ENCODE data around the gene ABCG5. TPM values are rescaled to one million over a fixed set of nuclear protein-coding genes. Genes with fewer than 3 reads are reported as not detected.

The ABCG5 gene
- total RNA-seq, 4 donors from 2014 or later = 1.7 to 9.3 (median 5.3) TPM

GRCh38 chr2:43778233-43778632 is 60.4 kb downstream of the ABCG5 start:
- H3K4me1 ChIP-seq = peaks cover 0 to 6% (median 0%) of the 10 kb centered on the region in 4 donors
- no peak for TF ChIP-seq CTCF (IDR thresholded peaks at IDR 0.05)
- TF ChIP-seq POLR2A (IDR thresholded peaks at IDR 0.05) = no peak
- no peaks in the 10 kb centered on the region for H3K27me3 ChIP-seq
- peaks cover 0 to 4% (median 0%) of the 10 kb centered on the region in 3 donors for H3K36me3 ChIP-seq
- DNase-seq = no peak
- no peak overlapping the region for H3K27ac ChIP-seq
- no peak overlapping the region for H3K4me3 ChIP-seq
- H3K9me3 ChIP-seq = no peaks in the 10 kb centered on the region

- Histone ChIP-seq H3K4me3 (no peak overlapping the region), H3K27ac (no peak overlapping the region), H3K27me3 (no peaks in the 10 kb centered on the region), H3K36me3 (peaks cover 0 to 4% (median 0%) of the 10 kb centered on the region in 3 donors), H3K9me3 (no peaks in the 10 kb centered on the region), H3K4me1 (peaks cover 0 to 6% (median 0%) of the 10 kb centered on the region in 4 donors)
- TF ChIP-seq CTCF (IDR thresholded peaks at IDR 0.05) (no peak), POLR2A (IDR thresholded peaks at IDR 0.05) (no peak)
- no peak for DNase-seq
These were observed 61.2 kb downstream of the ABCG5 start for GRCh38 chr2:43777306-43777926.

GRCh38 chr2:43776324-43776723 is 62.3 kb downstream of the ABCG5 start:
- no peak overlapping the region for H3K27ac ChIP-seq
- no peak overlapping the region for H3K4me3 ChIP-seq
- H3K27me3 ChIP-seq = no peaks in the 10 kb centered on the region
- H3K36me3 ChIP-seq = peaks cover 0 to 4% (median 0%) of the 10 kb centered on the region in 3 donors
- TF ChIP-seq CTCF (IDR thresholded peaks at IDR 0.05) (no peak), POLR2A (IDR thresholded peaks at IDR 0.05) (no peak)
- DNase-seq = no peak
- no peaks in the 10 kb centered on the region for H3K9me3 ChIP-seq
- peaks cover 0 to 6% (median 0%) of the 10 kb centered on the region in 4 donors for H3K4me1 ChIP-seq

- Histone ChIP-seq H3K36me3 (peaks cover 0 to 4% (median 0%) of the 10 kb centered on the region in 3 donors), H3K9me3 (no peaks in the 10 kb centered on the region), H3K27ac (peak overlapping the region; percentile 73 to 83 (median 78)), H3K4me1 (peaks cover 0 to 6% (median 0%) of the 10 kb centered on the region in 4 donors), H3K27me3 (no peaks in the 10 kb centered on the region), H3K4me3 (peak overlapping the region; percentile 59 to 67 (median 64))
- DNase-seq = no peak
- no peak for TF ChIP-seq CTCF (IDR thresholded peaks at IDR 0.05)
- no peak for TF ChIP-seq POLR2A (IDR thresholded peaks at IDR 0.05)
These were observed 64.0 kb downstream of the ABCG5 start for GRCh38 chr2:43774617-43775016.

- peak; percentile 77 to 96 (median 93) for DNase-seq
- Histone ChIP-seq H3K27ac (peak within 1 kb of the TSS; percentile 73 to 83 (median 78)), H3K4me3 (peak within 1 kb of the TSS; percentile 59 to 67 (median 64)), H3K27me3 (no peaks in the 10 kb centered on the region), H3K4me1 (peaks cover 0 to 6% (median 0%) of the 10 kb centered on the region in 4 donors), H3K9me3 (no peaks in the 10 kb centered on the region), H3K36me3 (peaks cover 0 to 4% (median 0%) of the 10 kb centered on the region in 3 donors)
- TF ChIP-seq CTCF (IDR thresholded peaks at IDR 0.05) = no peak
- peak; percentile 43 to 60 for TF ChIP-seq POLR2A (IDR thresholded peaks at IDR 0.05)
These were observed 64.6 kb downstream of the ABCG5 start, which contains the start of gene DYNC2LI1 for GRCh38 chr2:43773876-43774613. Gene DYNC2LI1, plus strand, starts transcription at chr2:43774039. Its CDS starts 100 bp downstream, at chr2:43774139.

Data from Peyer's patch (tissue), 4 donors.